Neural crest cell (in vitro differentiated cells): ENCODE measurements around the gene CACNA2D4. TPM values are rescaled to one million over a fixed set of nuclear protein-coding genes. Genes with fewer than 3 reads are reported as not detected.

Experiments
- DNase-seq: peaks from one replicate; pipeline ENCODE4 v3.0.0; 2021; ENCODE audit warnings: low read depth, mixed read lengths, low spot score
- H3K27ac Mint-ChIP-seq: one replicate; pipeline ENCODE4 v1.8.0; 2021; ENCODE audit warnings: mild to moderate bottlenecking, mixed read lengths; ENCODE audit not compliant: unreplicated experiment
- H3K27me3 Mint-ChIP-seq: 2 replicates; pipeline ENCODE4 v1.8.0; 2021; ENCODE audit warnings: low read depth, mild to moderate bottlenecking, mixed read lengths
- H3K36me3 Mint-ChIP-seq: 2 replicates; pipeline ENCODE4 v1.8.0; 2021; ENCODE audit warnings: low read depth, mild to moderate bottlenecking, mixed read lengths
- H3K4me1 Mint-ChIP-seq: 2 replicates; pipeline ENCODE4 v1.8.0; 2021; ENCODE audit warnings: mixed read lengths
- H3K4me3 Mint-ChIP-seq: one replicate; pipeline ENCODE4 v1.8.0; 2021; ENCODE audit warnings: mild to moderate bottlenecking, mixed read lengths
- H3K9me3 Mint-ChIP-seq: 2 replicates; pipeline ENCODE4 v1.8.0; 2021; ENCODE audit warnings: mixed read lengths
- CTCF ChIP-seq: fragments of 200-600 bp; sonication (generic); conservative IDR thresholded peaks from 2 replicates; pipeline ENCODE4 v1.5.0; 2021; ENCODE audit warnings: antibody characterized with exemption, mild to moderate bottlenecking
- total RNA-seq: library from RNA; stranded (reverse); gene quantifications from 2 replicates; pipeline ENCODE4 v1.2.1, GENCODE V29; 2021

The CACNA2D4 gene
- total RNA-seq, 1 donor from 2014 or later = 0.72 TPM

GRCh38 chr12:1805441-1806081 is 112.9 kb downstream of the CACNA2D4 start:
- H3K4me1 Mint-ChIP-seq = peaks cover 18% of the 10 kb centered on the region
- no peaks in the 10 kb centered on the region for H3K27me3 Mint-ChIP-seq
- H3K27ac Mint-ChIP-seq = no peak overlapping the region
- H3K4me3 Mint-ChIP-seq = no peak overlapping the region
- TF ChIP-seq CTCF = no peak
- H3K9me3 Mint-ChIP-seq = no peaks in the 10 kb centered on the region
- H3K36me3 Mint-ChIP-seq = no peaks in the 10 kb centered on the region
- DNase-seq = no peak

- peak; percentile 80 for DNase-seq
- no peaks in the 10 kb centered on the region for H3K27me3 Mint-ChIP-seq
- no peaks in the 10 kb centered on the region for H3K36me3 Mint-ChIP-seq
- H3K4me1 Mint-ChIP-seq = peaks cover 11% of the 10 kb centered on the region
- H3K4me3 Mint-ChIP-seq = no peak overlapping the region
- no peaks in the 10 kb centered on the region for H3K9me3 Mint-ChIP-seq
- H3K27ac Mint-ChIP-seq = peak overlapping the region; percentile 69
- TF ChIP-seq CTCF = no peak
Observed at GRCh38 chr12:1804545-1805332, 113.7 kb downstream of the CACNA2D4 start.

- no peaks in the 10 kb centered on the region for H3K27me3 Mint-ChIP-seq
- no peaks in the 10 kb centered on the region for H3K9me3 Mint-ChIP-seq
- no peak for DNase-seq
- no peak overlapping the region for H3K27ac Mint-ChIP-seq
- no peak for TF ChIP-seq CTCF
- no peaks in the 10 kb centered on the region for H3K36me3 Mint-ChIP-seq
- H3K4me3 Mint-ChIP-seq = no peak overlapping the region
- H3K4me1 Mint-ChIP-seq = peaks cover 11% of the 10 kb centered on the region
Observed at GRCh38 chr12:1803736-1804135, 114.7 kb downstream of the CACNA2D4 start.

- no peaks in the 10 kb centered on the region for H3K36me3 Mint-ChIP-seq
- H3K27me3 Mint-ChIP-seq = no peaks in the 10 kb centered on the region
- no peak overlapping the region for H3K27ac Mint-ChIP-seq
- no peaks in the 10 kb centered on the region for H3K9me3 Mint-ChIP-seq
- no peak overlapping the region for H3K4me3 Mint-ChIP-seq
- no peak for DNase-seq
- H3K4me1 Mint-ChIP-seq = peaks cover 11% of the 10 kb centered on the region
- TF ChIP-seq CTCF = no peak
Observed at GRCh38 chr12:1801303-1801975, 117.0 kb downstream of the CACNA2D4 start.

DNA sequence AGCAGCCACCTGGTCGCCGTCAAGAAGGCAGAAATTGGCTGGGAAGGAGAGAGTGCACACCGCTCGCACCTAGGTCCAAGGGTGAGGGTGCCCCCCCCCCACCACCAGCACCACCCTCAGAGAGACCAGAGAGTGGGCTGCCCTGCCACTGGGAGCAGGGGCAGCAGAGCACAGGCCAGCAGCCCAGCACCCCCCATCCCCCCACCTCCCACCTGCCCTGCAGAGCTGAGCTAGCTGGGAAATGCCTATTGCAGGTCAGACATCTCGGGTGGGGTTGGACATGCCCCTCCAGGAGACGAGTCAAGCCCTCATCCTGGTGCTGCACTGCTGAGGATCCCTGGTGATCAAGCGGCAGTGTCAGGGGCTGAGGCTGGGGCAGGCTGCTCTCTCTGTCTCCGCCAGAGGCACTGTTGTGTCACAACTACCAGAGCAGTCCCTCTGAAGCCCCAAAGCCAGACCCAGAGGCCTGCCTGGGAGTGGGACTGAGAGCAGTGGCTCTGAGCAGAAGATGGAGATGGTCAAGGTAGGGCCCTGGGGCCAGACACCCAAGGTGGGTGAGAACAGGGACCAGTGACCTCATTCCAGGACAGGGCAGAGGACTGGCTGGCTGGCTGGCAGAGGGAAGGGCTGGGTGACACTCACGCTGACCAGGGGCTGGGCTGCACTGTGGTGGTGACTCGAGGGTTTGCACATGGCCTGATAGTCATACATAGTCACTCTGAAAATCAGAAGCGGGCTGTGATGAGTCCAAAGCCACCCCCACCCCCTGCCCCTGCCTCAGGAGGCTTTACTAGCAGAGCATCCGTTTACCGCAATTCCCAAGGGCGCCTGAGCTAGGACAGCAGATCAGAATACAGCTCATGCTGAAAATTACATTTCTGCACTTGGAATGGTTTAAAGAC is 117.8 kb downstream of the CACNA2D4 start:
- H3K36me3 Mint-ChIP-seq = no peaks in the 10 kb centered on the region
- no peak overlapping the region for H3K27ac Mint-ChIP-seq
- no peaks in the 10 kb centered on the region for H3K9me3 Mint-ChIP-seq
- H3K4me1 Mint-ChIP-seq = peaks cover 17% of the 10 kb centered on the region
- DNase-seq = no peak
- no peak overlapping the region for H3K4me3 Mint-ChIP-seq
- TF ChIP-seq CTCF = peak; percentile 38
- H3K27me3 Mint-ChIP-seq = no peaks in the 10 kb centered on the region
